Progenitor cell of endocrine pancreas (in vitro differentiated cells): ENCODE data around the gene MMP21. TPM values are rescaled to one million over a fixed set of nuclear protein-coding genes. Genes with fewer than 3 reads are reported as not detected.
A peak's percentile ranks its signal among the peaks of the same experiment; 100 is the strongest.

Source experiments
- DNase-seq: peaks from one replicate; pipeline ENCODE4 v3.0.0; 2021; ENCODE audit warnings: low spot score; ENCODE audit not compliant: unreplicated experiment
- H3K27ac Mint-ChIP-seq: 2 replicates; pipeline ENCODE4 v1.8.0; 2021; ENCODE audit warnings: mild to moderate bottlenecking, moderate library complexity, mixed read lengths
- H3K27me3 Mint-ChIP-seq: 2 replicates; pipeline ENCODE4 v1.8.0; 2021; ENCODE audit warnings: mixed read lengths
- H3K36me3 Mint-ChIP-seq: 2 replicates; pipeline ENCODE4 v1.8.0; 2022; ENCODE audit warnings: mixed read lengths; ENCODE audit not compliant: insufficient read depth
- H3K4me1 Mint-ChIP-seq: 2 replicates; pipeline ENCODE4 v1.8.0; 2021; ENCODE audit warnings: low read depth, mixed read lengths
- H3K4me3 Mint-ChIP-seq: 2 replicates; pipeline ENCODE4 v1.8.0; 2021; ENCODE audit warnings: low read depth, mild to moderate bottlenecking, moderate library complexity, mixed read lengths
- H3K9me3 Mint-ChIP-seq: 2 replicates; pipeline ENCODE4 v1.8.0; 2021; ENCODE audit warnings: low read depth, mixed read lengths
- total RNA-seq: library from RNA; stranded (reverse); gene quantifications from 2 replicates; pipeline ENCODE4 v1.2.1, GENCODE V29; 2021
- TF ChIP-seq, protein P1 (sequence below): fragments of 200-600 bp; sonication (generic); IDR thresholded peaks from one replicate; pipeline ENCODE4 v1.5.0; 2021; ENCODE audit warnings: antibody characterized with exemption, mild to moderate bottlenecking; ENCODE audit not compliant: unreplicated experiment

Gene MMP21
- total RNA-seq, 1 donor from 2014 or later, result not detected

- H3K4me3 Mint-ChIP-seq, result no peak overlapping the region
- no peaks in the 10 kb centered on the region for H3K27me3 Mint-ChIP-seq
- TF ChIP-seq, protein P1, sequence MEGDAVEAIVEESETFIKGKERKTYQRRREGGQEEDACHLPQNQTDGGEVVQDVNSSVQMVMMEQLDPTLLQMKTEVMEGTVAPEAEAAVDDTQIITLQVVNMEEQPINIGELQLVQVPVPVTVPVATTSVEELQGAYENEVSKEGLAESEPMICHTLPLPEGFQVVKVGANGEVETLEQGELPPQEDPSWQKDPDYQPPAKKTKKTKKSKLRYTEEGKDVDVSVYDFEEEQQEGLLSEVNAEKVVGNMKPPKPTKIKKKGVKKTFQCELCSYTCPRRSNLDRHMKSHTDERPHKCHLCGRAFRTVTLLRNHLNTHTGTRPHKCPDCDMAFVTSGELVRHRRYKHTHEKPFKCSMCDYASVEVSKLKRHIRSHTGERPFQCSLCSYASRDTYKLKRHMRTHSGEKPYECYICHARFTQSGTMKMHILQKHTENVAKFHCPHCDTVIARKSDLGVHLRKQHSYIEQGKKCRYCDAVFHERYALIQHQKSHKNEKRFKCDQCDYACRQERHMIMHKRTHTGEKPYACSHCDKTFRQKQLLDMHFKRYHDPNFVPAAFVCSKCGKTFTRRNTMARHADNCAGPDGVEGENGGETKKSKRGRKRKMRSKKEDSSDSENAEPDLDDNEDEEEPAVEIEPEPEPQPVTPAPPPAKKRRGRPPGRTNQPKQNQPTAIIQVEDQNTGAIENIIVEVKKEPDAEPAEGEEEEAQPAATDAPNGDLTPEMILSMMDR, result peak; percentile 28
- no peak overlapping the region for H3K27ac Mint-ChIP-seq
- H3K4me1 Mint-ChIP-seq, result no peaks in the 10 kb centered on the region
- peaks cover 40% of the 10 kb centered on the region for H3K36me3 Mint-ChIP-seq
- no peaks in the 10 kb centered on the region for H3K9me3 Mint-ChIP-seq
- no peak for DNase-seq
Observed at GRCh38 chr10:125734823-125735222, 40.8 kb downstream of the MMP21 start.

- H3K4me3 Mint-ChIP-seq, result no peak overlapping the region
- H3K9me3 Mint-ChIP-seq, result no peaks in the 10 kb centered on the region
- no peaks in the 10 kb centered on the region for H3K4me1 Mint-ChIP-seq
- no peak overlapping the region for H3K27ac Mint-ChIP-seq
- H3K27me3 Mint-ChIP-seq, result no peaks in the 10 kb centered on the region
- TF ChIP-seq, protein P1, result no peak
- DNase-seq, result no peak
- peaks cover 37% of the 10 kb centered on the region for H3K36me3 Mint-ChIP-seq
Observed at GRCh38 chr10:125734148-125734547, 41.5 kb downstream of the MMP21 start.

DNA sequence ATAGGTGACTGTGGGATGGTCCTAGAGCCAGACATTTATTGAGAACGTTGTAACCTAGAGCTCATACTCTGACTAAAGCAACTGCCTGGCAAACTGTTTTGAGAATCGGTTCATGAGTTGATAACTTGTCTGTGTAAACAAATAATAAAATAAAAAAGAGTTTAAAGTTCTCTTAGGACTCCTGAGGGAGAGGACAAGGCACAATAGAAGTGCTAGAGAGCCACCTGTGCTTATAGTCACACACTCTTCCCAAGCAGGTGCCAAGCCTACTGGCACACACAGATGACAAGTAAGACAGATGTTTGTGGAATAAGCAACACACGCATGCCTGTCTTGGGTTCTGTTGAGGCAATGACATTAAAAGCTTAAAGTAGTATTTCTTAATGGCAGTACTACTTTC, 48.2 kb downstream of the MMP21 start:
- peaks cover 30% of the 10 kb centered on the region for H3K36me3 Mint-ChIP-seq
- no peak overlapping the region for H3K27ac Mint-ChIP-seq
- no peaks in the 10 kb centered on the region for H3K4me1 Mint-ChIP-seq
- no peak for DNase-seq
- no peak overlapping the region for H3K4me3 Mint-ChIP-seq
- TF ChIP-seq, protein P1, result no peak
- H3K27me3 Mint-ChIP-seq, result no peaks in the 10 kb centered on the region
- H3K9me3 Mint-ChIP-seq, result no peaks in the 10 kb centered on the region

DNA sequence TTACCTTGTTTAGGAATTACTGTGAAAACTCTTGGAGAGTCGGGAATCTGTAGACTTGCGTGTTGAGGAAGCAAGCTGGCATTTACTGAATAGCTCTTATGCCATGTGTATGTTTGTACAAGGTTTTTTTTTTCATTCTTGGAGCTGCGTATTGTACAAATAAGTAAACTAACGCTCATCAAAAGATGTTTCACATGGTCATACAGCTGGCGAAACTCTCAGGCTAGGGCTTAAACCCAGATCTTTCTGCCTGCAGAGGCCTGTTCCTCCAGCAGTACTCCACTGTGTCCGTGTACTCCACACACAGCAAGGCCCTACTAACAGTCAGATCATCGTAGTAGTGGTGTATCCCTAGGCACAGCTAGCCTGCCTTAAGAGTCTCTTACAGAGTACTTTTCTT, 48.7 kb downstream of the MMP21 start:
- Mint-ChIP-seq H3K9me3 (no peaks in the 10 kb centered on the region), H3K4me3 (no peak overlapping the region), H3K36me3 (peaks cover 26% of the 10 kb centered on the region), H3K4me1 (no peaks in the 10 kb centered on the region), H3K27me3 (no peaks in the 10 kb centered on the region), H3K27ac (no peak overlapping the region)
- TF ChIP-seq, protein P1, result no peak
- DNase-seq, result no peak

GRCh38 chr10:125722811-125723210, 52.8 kb downstream of the MMP21 start:
- Mint-ChIP-seq H3K4me3 (no peak overlapping the region), H3K27ac (no peak overlapping the region), H3K36me3 (peaks cover 24% of the 10 kb centered on the region), H3K4me1 (peaks cover 10% of the 10 kb centered on the region), H3K9me3 (no peaks in the 10 kb centered on the region), H3K27me3 (no peaks in the 10 kb centered on the region)
- TF ChIP-seq, protein P1, result no peak
- no peak for DNase-seq
